Mesenchymal stem cell (in vitro differentiated cells and primary cell): ENCODE data around the gene ARID1B.
A peak's percentile ranks its signal among the peaks of the same experiment; 100 is the strongest.

ENCODE experiments used
- DNase-seq: peaks from one replicate; pipeline ENCODE4 v3.0.0-alpha.2; 2013
- H2AFZ ChIP-seq: one replicate; pipeline ENCODE4 v1.6.1; 2013; ENCODE audit warnings: low read depth, mild to moderate bottlenecking, control low read depth, inconsistent platforms, low read length, moderate library complexity
- H2AK5ac ChIP-seq: 2 replicates; pipeline ENCODE4 v1.6.1; 2013; ENCODE audit warnings: low read length, moderate library complexity, mild to moderate bottlenecking, inconsistent platforms; ENCODE audit not compliant: severe bottlenecking
- H2BK120ac ChIP-seq: one replicate; pipeline ENCODE4 v1.6.1; 2013; ENCODE audit warnings: low read depth, mild to moderate bottlenecking, inconsistent platforms, low read length, moderate library complexity
- H2BK12ac ChIP-seq, 2 experiments: one replicate each; pipeline ENCODE4 v1.6.1; 2013; ENCODE audit warnings: inconsistent platforms in 2 of 2, low read length in 2 of 2, mild to moderate bottlenecking in 2 of 2, moderate library complexity in 2 of 2, control low read depth in 1 of 2
- H2BK15ac ChIP-seq: one replicate; pipeline ENCODE4 v1.6.1; 2013; ENCODE audit warnings: mild to moderate bottlenecking, low read depth, inconsistent platforms; ENCODE audit not compliant: poor library complexity, severe bottlenecking
- H2BK5ac ChIP-seq: 2 replicates; pipeline ENCODE4 v1.6.1; 2013; ENCODE audit warnings: low read depth, mild to moderate bottlenecking, low read length, control low read depth, inconsistent platforms; ENCODE audit not compliant: poor library complexity, severe bottlenecking
- H3K14ac ChIP-seq, 2 experiments: one replicate each; pipeline ENCODE4 v1.6.1; 2013; ENCODE audit warnings: inconsistent platforms in 2 of 2, low read length in 2 of 2, control low read depth in 1 of 2, mild to moderate bottlenecking in 1 of 2, moderate library complexity in 1 of 2
- H3K18ac ChIP-seq, 2 experiments: one replicate each; pipeline ENCODE4 v1.6.1; 2013; ENCODE audit warnings: inconsistent platforms in 2 of 2, low read length in 2 of 2, control low read depth in 1 of 2, low read depth in 1 of 2, mild to moderate bottlenecking in 1 of 2
- H3K23ac ChIP-seq, 2 experiments: one replicate each; pipeline ENCODE4 v1.6.1; 2013; ENCODE audit warnings: inconsistent platforms in 2 of 2, low read length in 2 of 2, mild to moderate bottlenecking in 2 of 2, moderate library complexity in 2 of 2, control low read depth in 1 of 2
- H3K27ac ChIP-seq: 2 replicates; pipeline ENCODE4 v1.5.1; 2013; ENCODE audit warnings: mild to moderate bottlenecking, moderate library complexity, low read length, control low read depth, inconsistent platforms; ENCODE audit not compliant: poor library complexity, severe bottlenecking
- H3K27me3 ChIP-seq, 2 experiments: 2 replicates each; pipeline versions ENCODE4 v1.6.1 to v1.7.0; 2013; ENCODE audit warnings: low read length in 2 of 2, mild to moderate bottlenecking in 2 of 2, moderate library complexity in 2 of 2, control low read depth in 1 of 2, inconsistent platforms in 1 of 2; ENCODE audit not compliant: control insufficient read depth in 1 of 2, insufficient read depth in 1 of 2
- H3K36me3 ChIP-seq, 2 experiments: 2 replicates each; pipeline versions ENCODE4 v1.6.1 to v1.7.0; 2013; ENCODE audit warnings: low read length in 2 of 2, control low read depth in 1 of 2, inconsistent platforms in 1 of 2, low read depth in 1 of 2, mild to moderate bottlenecking in 1 of 2; ENCODE audit not compliant: insufficient read depth in 2 of 2, control insufficient read depth in 1 of 2
- H3K4ac ChIP-seq, 2 experiments: one replicate each; pipeline ENCODE4 v1.6.1; 2013; ENCODE audit warnings: inconsistent platforms in 2 of 2, low read length in 2 of 2, mild to moderate bottlenecking in 2 of 2, moderate library complexity in 2 of 2, control low read depth in 1 of 2, low read depth in 1 of 2
- H3K4me1 ChIP-seq: 2 replicates; pipeline ENCODE4 v1.6.1; 2013; ENCODE audit warnings: low read depth, low read length, control low read depth; ENCODE audit not compliant: control insufficient read depth, insufficient read depth
- H3K4me2 ChIP-seq: 2 replicates; pipeline ENCODE4 v1.6.1; 2013; ENCODE audit warnings: low read length, mild to moderate bottlenecking, inconsistent platforms; ENCODE audit not compliant: poor library complexity, severe bottlenecking
- H3K4me3 ChIP-seq, 2 experiments: 2 replicates each; pipeline versions ENCODE4 v1.5.1 to v1.7.0; 2013; ENCODE audit warnings: low read length in 2 of 2, mild to moderate bottlenecking in 2 of 2, control low read depth in 1 of 2, low read depth in 1 of 2; ENCODE audit not compliant: insufficient read depth in 1 of 2
- H3K79me1 ChIP-seq: replicated peaks from 2 replicates; pipeline ENCODE4 v1.6.1; 2013; ENCODE audit warnings: mild to moderate bottlenecking, control low read depth, low read length, inconsistent platforms; ENCODE audit not compliant: poor library complexity, severe bottlenecking
- H3K9ac ChIP-seq: 2 replicates; pipeline ENCODE4 v1.7.0; 2013; ENCODE audit warnings: mild to moderate bottlenecking, low read length, moderate library complexity
- H3K9me3 ChIP-seq: 2 replicates; pipeline ENCODE4 v1.7.0; 2013; ENCODE audit warnings: mild to moderate bottlenecking, low read length; ENCODE audit not compliant: control insufficient read depth
- H4K8ac ChIP-seq: one replicate; pipeline ENCODE4 v1.6.1; 2013; ENCODE audit warnings: inconsistent platforms, mild to moderate bottlenecking, low read length, moderate library complexity
- H4K91ac ChIP-seq: one replicate; pipeline ENCODE4 v1.6.1; 2013; ENCODE audit warnings: mild to moderate bottlenecking, low read length, inconsistent platforms
- WGBS: methylation state at CpG from one replicate; pipeline ENCODE4 v1.1.7; 2013; ENCODE audit warnings: mixed read lengths; 5-methylcytosine and 5-hydroxymethylcytosine counted together

Gene ARID1B

GRCh38 chr6:156760377-156760776 lies 16.8 kb upstream of the ARID1B start:
- no peak overlapping the region for H4K91ac ChIP-seq
- H2BK15ac ChIP-seq, result no peak overlapping the region
- H3K27ac ChIP-seq, result no peak overlapping the region
- no peak overlapping the region for H3K4me2 ChIP-seq
- DNase-seq, result no peak
- H2AK5ac ChIP-seq, result no peak overlapping the region
- H3K4ac ChIP-seq, result no peak overlapping the region
- no peaks in the 10 kb centered on the region for H3K9me3 ChIP-seq
- no peak overlapping the region for H3K23ac ChIP-seq
- H2BK12ac ChIP-seq, result no peak overlapping the region
- no peaks in the 10 kb centered on the region for H3K4me1 ChIP-seq
- no peak overlapping the region for H3K14ac ChIP-seq
- no peak overlapping the region for H3K18ac ChIP-seq
- 87% methylated on average over 4 of the region's 4 CpGs for WGBS
- no peaks in the 10 kb centered on the region for H3K79me1 ChIP-seq
- H3K4me3 ChIP-seq, result no peak overlapping the region
- H4K8ac ChIP-seq, result no peak overlapping the region
- H3K36me3 ChIP-seq, result no peaks in the 10 kb centered on the region
- no peak overlapping the region for H3K9ac ChIP-seq
- no peak overlapping the region for H2AFZ ChIP-seq
- no peak overlapping the region for H2BK5ac ChIP-seq
- no peak overlapping the region for H2BK120ac ChIP-seq
- no peaks in the 10 kb centered on the region for H3K27me3 ChIP-seq

- no peak overlapping the region for H2AK5ac ChIP-seq
Observed at GRCh38 chr6:156762547-156762946, 14.6 kb upstream of the ARID1B start.

GRCh38 chr6:156765117-156765516 lies 12.1 kb upstream of the ARID1B start:
- H2BK5ac ChIP-seq, result no peak overlapping the region
- H4K91ac ChIP-seq, result no peak overlapping the region
- 90% methylated on average over 10 of the region's 10 CpGs for WGBS
- H2AFZ ChIP-seq, result no peak overlapping the region
- H2BK120ac ChIP-seq, result no peak overlapping the region
- no peaks in the 10 kb centered on the region for H3K4me1 ChIP-seq
- no peak overlapping the region for H2BK15ac ChIP-seq
- H3K4me3 ChIP-seq, result no peak overlapping the region
- H3K4me2 ChIP-seq, result no peak overlapping the region
- no peak overlapping the region for H2AK5ac ChIP-seq
- no peaks in the 10 kb centered on the region for H3K79me1 ChIP-seq
- no peak overlapping the region for H3K18ac ChIP-seq
- H4K8ac ChIP-seq, result no peak overlapping the region
- H3K9me3 ChIP-seq, result no peaks in the 10 kb centered on the region
- DNase-seq, result no peak
- H3K9ac ChIP-seq, result no peak overlapping the region
- H3K23ac ChIP-seq, result no peak overlapping the region
- no peak overlapping the region for H3K27ac ChIP-seq
- H3K14ac ChIP-seq, result no peak overlapping the region
- no peaks in the 10 kb centered on the region for H3K27me3 ChIP-seq
- H2BK12ac ChIP-seq, result no peak overlapping the region
- H3K36me3 ChIP-seq, result no peaks in the 10 kb centered on the region
- no peak overlapping the region for H3K4ac ChIP-seq

More at GRCh38 chr6:156762547-156762946, 14.6 kb upstream of the ARID1B start:
- Histone ChIP-seq H3K79me1 (no peaks in the 10 kb centered on the region), H4K91ac (no peak overlapping the region), H3K4me1 (no peaks in the 10 kb centered on the region), H4K8ac (no peak overlapping the region), H3K4me3 (no peak overlapping the region), H3K9ac (no peak overlapping the region), H3K36me3 (no peaks in the 10 kb centered on the region), H3K18ac (no peak overlapping the region), H3K27me3 (no peaks in the 10 kb centered on the region), H3K4me2 (no peak overlapping the region), H3K9me3 (no peaks in the 10 kb centered on the region), H3K4ac (no peak overlapping the region), H3K23ac (no peak overlapping the region), H3K27ac (no peak overlapping the region), H2BK120ac (no peak overlapping the region), H2BK12ac (no peak overlapping the region), H2BK15ac (no peak overlapping the region), H2BK5ac (no peak overlapping the region), H3K14ac (no peak overlapping the region), H2AFZ (no peak overlapping the region)
- WGBS, result 96% methylated on average over 7 of the region's 7 CpGs
- no peak for DNase-seq

GRCh38 chr6:156767603-156768467 lies 9.3 kb upstream of the ARID1B start:
- Histone ChIP-seq H4K91ac (no peak overlapping the region), H3K4me1 (no peaks in the 10 kb centered on the region), H3K23ac (no peak overlapping the region), H3K36me3 (no peaks in the 10 kb centered on the region), H2BK15ac (no peak overlapping the region), H3K27ac (peak overlapping the region; percentile 0), H3K27me3 (no peaks in the 10 kb centered on the region), H2AK5ac (no peak overlapping the region), H3K18ac (peak overlapping the region in 1 of 2 experiments; percentile 14), H3K9me3 (no peaks in the 10 kb centered on the region), H3K4me3 (no peak overlapping the region), H2AFZ (no peak overlapping the region), H3K4ac (no peak overlapping the region), H3K14ac (no peak overlapping the region), H4K8ac (no peak overlapping the region), H3K79me1 (no peaks in the 10 kb centered on the region), H2BK120ac (no peak overlapping the region), H2BK5ac (no peak overlapping the region), H2BK12ac (no peak overlapping the region), H3K4me2 (no peak overlapping the region), H3K9ac (no peak overlapping the region)
- peak; percentile 27 for DNase-seq
- 80% methylated on average over 7 of the region's 9 CpGs for WGBS
